Coronary artery (tissue), 2 donors: ENCODE data around the gene METTL9.
"Not testable (repeated sequence)": the region's sequence is repeated elsewhere in the genome, so short reads cannot be mapped to it uniquely, and the experiment has no call there.

Experiments
- DNase-seq: peaks from one replicate; pipeline ENCODE4 v3.0.0-alpha.2; 2017; ENCODE audit warnings: low spot score
- H3K27ac ChIP-seq, 2 donors: fragments of 200-600 bp; sonication (generic); one replicate each; pipeline ENCODE4 v1.5.1; 2016 to 2019
- H3K4me3 ChIP-seq: fragments of 200-600 bp; sonication (generic); 2 replicates; pipeline ENCODE4 v1.5.1; 2016; ENCODE audit warnings: mild to moderate bottlenecking, moderate library complexity
- CTCF ChIP-seq: fragments of 200-600 bp; sonication (generic); IDR thresholded peaks from one replicate; pipeline ENCODE4 v1.5.1; 2019; ENCODE audit warnings: antibody characterized with exemption

The METTL9 gene

GRCh38 chr16:21619765-21620425 is 20.5 kb downstream of the METTL9 start:
- DNase-seq: no peak
- Histone ChIP-seq H3K27ac (no peak overlapping the region), H3K4me3 (no peak overlapping the region)
- no peak for TF ChIP-seq CTCF

GRCh38 chr16:21620592-21620991 is 21.2 kb downstream of the METTL9 start:
- no peak for DNase-seq
- Histone ChIP-seq H3K4me3 (no peak overlapping the region), H3K27ac (no peak overlapping the region)
- TF ChIP-seq CTCF: no peak

GRCh38 chr16:21622545-21622944 is 23.2 kb downstream of the METTL9 start:
- no peak overlapping the region for H3K27ac ChIP-seq
- TF ChIP-seq CTCF: no peak
- no peak for DNase-seq
- H3K4me3 ChIP-seq: no peak overlapping the region

DNA sequence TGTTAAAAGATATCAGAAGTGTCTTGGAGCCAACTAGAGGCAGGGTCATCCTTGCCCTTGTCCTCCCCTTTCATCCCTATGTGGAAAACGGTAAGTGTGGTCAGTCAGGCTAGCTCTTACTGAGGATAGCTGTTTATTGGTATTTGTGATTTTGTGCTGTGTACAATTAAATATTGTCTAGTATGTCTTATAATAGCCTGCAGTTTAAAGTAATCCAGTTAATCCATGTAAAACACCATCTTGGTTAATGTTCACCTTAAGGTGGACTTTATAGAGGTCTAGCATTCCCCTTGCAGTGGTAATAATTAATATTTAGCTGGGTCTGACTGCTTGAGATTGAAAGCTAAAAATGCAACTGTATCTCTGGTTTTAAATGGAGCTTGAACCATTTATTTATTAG is 25.6 kb downstream of the METTL9 start:
- TF ChIP-seq CTCF: no peak
- no peak for DNase-seq
- H3K27ac ChIP-seq: no peak overlapping the region
- no peak overlapping the region for H3K4me3 ChIP-seq

GRCh38 chr16:21626659-21627277 is 27.4 kb downstream of the METTL9 start:
- Histone ChIP-seq H3K4me3 (no peak overlapping the region), H3K27ac (peak overlapping the region in 1 of 2 donors; percentile 2)
- DNase-seq: no peak
- no peak for TF ChIP-seq CTCF

GRCh38 chr16:21628121-21628726 is 28.8 kb downstream of the METTL9 start:
- Histone ChIP-seq H3K27ac (no peak overlapping the region), H3K4me3 (no peak overlapping the region)
- TF ChIP-seq CTCF: no peak
- no peak for DNase-seq

DNA sequence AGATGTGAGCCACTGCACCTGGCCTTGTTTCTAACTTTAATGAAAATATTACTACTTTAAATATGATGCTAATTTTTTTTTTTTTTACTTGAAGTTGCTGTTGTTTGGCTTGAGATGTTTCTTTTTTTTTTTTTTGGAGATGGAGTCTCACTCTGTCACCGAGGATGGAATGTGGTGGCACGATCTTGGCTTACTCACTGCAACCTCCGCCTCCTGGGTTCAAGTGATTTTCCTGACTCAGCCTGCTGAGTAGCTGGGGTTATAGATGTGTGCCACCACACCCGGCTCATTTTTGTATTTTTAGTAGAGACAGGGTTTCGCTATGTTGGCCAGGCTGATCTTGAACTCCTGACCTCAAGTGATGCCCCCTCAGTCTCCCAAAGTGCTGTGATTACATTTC is 29.4 kb downstream of the METTL9 start:
- Histone ChIP-seq H3K27ac (no peak overlapping the region), H3K4me3 (no peak overlapping the region)
- no peak for TF ChIP-seq CTCF
- no peak for DNase-seq

DNA sequence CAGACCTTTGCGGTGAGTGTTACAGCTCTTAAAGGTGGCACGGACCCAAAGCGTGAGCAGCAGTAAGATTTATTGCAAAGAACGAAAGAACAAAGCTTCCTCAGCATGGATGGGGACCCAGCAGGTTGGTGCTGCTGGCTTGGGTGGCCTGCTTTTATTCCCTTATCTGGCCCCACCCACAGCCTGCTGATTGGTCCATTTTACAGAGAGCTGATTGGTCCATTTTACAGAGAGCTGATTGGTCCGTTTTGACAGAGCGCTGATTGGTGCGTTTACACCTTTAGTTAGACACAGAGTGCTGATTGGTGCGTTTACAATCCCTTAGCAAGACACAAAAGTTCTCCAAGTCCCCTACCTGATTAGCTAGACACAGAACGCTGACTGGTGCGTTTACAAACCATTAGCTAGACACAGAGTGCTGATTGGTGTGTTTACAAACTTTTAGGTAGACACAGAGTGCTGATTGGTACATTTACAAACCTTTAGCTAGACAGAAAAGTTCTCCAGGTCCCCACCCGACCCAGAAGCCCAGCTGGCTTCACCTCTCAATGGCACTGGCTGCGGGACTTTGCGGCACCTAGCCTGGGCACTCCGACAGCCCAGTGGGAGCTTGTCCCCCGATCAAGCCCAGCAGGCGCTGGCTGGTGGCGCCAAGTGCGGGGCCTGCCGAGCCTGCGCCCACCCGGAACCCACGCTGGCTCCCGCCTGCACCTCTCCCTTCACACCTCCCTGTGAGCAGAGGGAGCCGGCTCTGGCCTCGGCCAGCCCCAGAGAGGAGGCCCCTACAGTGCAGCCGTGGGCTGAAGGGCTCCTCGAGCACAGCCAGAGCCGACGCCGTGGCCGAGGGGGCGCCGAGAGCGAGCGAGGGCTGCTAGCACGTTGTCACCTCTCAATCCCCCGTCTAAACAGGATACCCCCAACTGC is 30.5 kb downstream of the METTL9 start:
- DNase-seq, H3K27ac ChIP-seq, H3K4me3 ChIP-seq: not testable (repeated sequence)

GRCh38 chr16:21630866-21631265 is 31.5 kb downstream of the METTL9 start:
- H3K27ac ChIP-seq, DNase-seq, H3K4me3 ChIP-seq: not testable (repeated sequence)
